Stimulated activated CD4-positive, alpha-beta T cell treated with anti-CD3 and anti-CD28 coated beads, Interleukin-15, amount 100 ng/mL, for 24 hours (primary cell): Measurements from ENCODE around the gene SNX17.
"Not testable (repeated sequence)": the region's sequence is repeated elsewhere in the genome, so short reads cannot be mapped to it uniquely, and the experiment has no call there.

Experiments used
- DNase-seq: peaks from one replicate; pipeline ENCODE4 v3.0.0-alpha.2; 2020

Gene SNX17

GRCh38 chr2:27370026-27370815 lies at the start of gene SNX17, which contains the start of gene EIF2B4:
Gene SNX17, plus strand, starts transcription at chr2:27370616. Its CDS starts 128 bp downstream, at chr2:27370744.
Gene EIF2B4, minus strand, starts transcription at chr2:27370338. Its CDS starts 24 bp downstream, at chr2:27370314.
- DNase-seq = peak; percentile 100

- no peak for DNase-seq
These were observed 49.4 kb upstream of the SNX17 start for GRCh38 chr2:27320958-27321543.

GRCh38 chr2:27322301-27322765 lies 48.1 kb upstream of the SNX17 start:
- DNase-seq = peak; percentile 25

- peak; percentile 94 for DNase-seq
These were observed 47.4 kb upstream of the SNX17 start, which contains the start of gene MPV17 for GRCh38 chr2:27322766-27323595. Gene MPV17, minus strand, starts transcription at chr2:27323097. Its CDS starts 580 bp downstream, at chr2:27322517.

- no peak for DNase-seq
These were observed 46.7 kb upstream of the SNX17 start for GRCh38 chr2:27323596-27324285.

- no peak for DNase-seq
These were observed 45.7 kb upstream of the SNX17 start for GRCh38 chr2:27324720-27325119.

GRCh38 chr2:27335311-27335710 lies 35.1 kb upstream of the SNX17 start:
- DNase-seq = no peak

GRCh38 chr2:27336173-27336572 lies 34.2 kb upstream of the SNX17 start:
- no peak for DNase-seq

- no peak for DNase-seq
These were observed 22.8 kb upstream of the SNX17 start for GRCh38 chr2:27347641-27348040.

- DNase-seq = no peak
These were observed 20.2 kb upstream of the SNX17 start for GRCh38 chr2:27350106-27350693.

GRCh38 chr2:27351802-27352598 lies 18.4 kb upstream of the SNX17 start:
- no peak for DNase-seq

GRCh38 chr2:27353386-27353761 lies 17.0 kb upstream of the SNX17 start:
- DNase-seq = not testable (repeated sequence)

GRCh38 chr2:27353762-27354596 lies 16.4 kb upstream of the SNX17 start:
- no peak for DNase-seq

- DNase-seq = no peak
These were observed 15.9 kb upstream of the SNX17 start for GRCh38 chr2:27354597-27354927.

- no peak for DNase-seq
These were observed 14.4 kb upstream of the SNX17 start for GRCh38 chr2:27356056-27356381.

- DNase-seq = peak; percentile 94
These were observed 13.8 kb upstream of the SNX17 start, which contains the start of gene GTF3C2 for GRCh38 chr2:27356382-27357181. Gene GTF3C2, minus strand, starts transcription at chr2:27356764. Its CDS starts 13,210 bp downstream, at chr2:27343554.

GRCh38 chr2:27362678-27363420 lies 7.6 kb upstream of the SNX17 start:
- DNase-seq = no peak

GRCh38 chr2:27363933-27364332 lies 6.5 kb upstream of the SNX17 start:
- no peak for DNase-seq

GRCh38 chr2:27369471-27370025 lies 868 bp upstream of the SNX17 start:
- no peak for DNase-seq
